K562 (cell line): ENCODE results near the gene MAGI2. TPM values are rescaled to one million over a fixed set of nuclear protein-coding genes. Genes with fewer than 3 reads are reported as not detected.

Experiments
- CHD7 ChIP-seq: fragments of 200-600 bp; sonication (generic); IDR thresholded peaks from one replicate; pipeline ENCODE4 v1.6.1; 2012; ENCODE audit warnings: mild to moderate bottlenecking, low read depth, low read length, inconsistent platforms
- CXXC5 ChIP-seq: fragments of 250-450 bp; sonication (Bioruptor Pico); IDR thresholded peaks from 2 replicates; pipeline ENCODE4 v1.8.0; 2022; ENCODE audit warnings: inconsistent platforms, mild to moderate bottlenecking, moderate library complexity
- GTF2B ChIP-seq: IDR thresholded peaks from 2 replicates; pipeline ENCODE4 v1.6.1; 2011; ENCODE audit not compliant: insufficient read length; ENCODE audit errors: extremely low read depth
- MBD1 ChIP-seq: fragments of 250-450 bp; sonication (Bioruptor Pico); IDR thresholded peaks from 2 replicates; pipeline ENCODE4 v1.8.0; 2022; ENCODE audit warnings: inconsistent platforms
- NR2C2 ChIP-seq, 2 experiments: fragments of 200-800 bp in 1 of 2; sonication (Bioruptor generic) in 1 of 2; sonication (generic) in 1 of 2; formaldehyde crosslinking in 1 of 2; IDR thresholded peaks; 2 replicates each; pipeline versions ENCODE4 v1.6.1 to v1.8.0; 2016 to 2022; ENCODE audit warnings: mild to moderate bottlenecking in 1 of 2, missing compliant biosample characterization in 1 of 2, missing genetic modification characterization in 1 of 2, missing genetic modification reagents in 1 of 2
- ZNF311 ChIP-seq: fragments of 250-450 bp; sonication (Bioruptor Pico); IDR thresholded peaks from 2 replicates; pipeline ENCODE4 v1.4.0; 2020; ENCODE audit warnings: mild to moderate bottlenecking, moderate library complexity
- ZNF398 ChIP-seq: fragments of 250-450 bp; sonication (Bioruptor Pico); IDR thresholded peaks from 2 replicates; pipeline ENCODE4 v1.8.0; 2021; ENCODE audit warnings: moderate library complexity, mild to moderate bottlenecking, inconsistent platforms
- polyA plus RNA-seq, 8 experiments: library from polyadenylated mRNA; depleted of rRNA in 4 of 8; stranded (reverse) in 5 of 8; unstranded in 3 of 8; fragments of >200 nt; fragmentation: Nextera tagmentation in 2 of 8; fragmentation: Illumina TruSeq in 1 of 8; extraction: Ambion mirVana in 2 of 8; extraction: Trizol in 1 of 8; gene quantifications; 2 replicates each; pipeline versions ENCODE4 v1.2.1 to v1.2.3, GENCODE V29; 2011 to 2014; ENCODE audit warnings: inconsistent platforms in 1 of 8, missing spikeins in 1 of 8
- total RNA-seq, 7 experiments: library from RNA; depleted of rRNA in 6 of 7; stranded (reverse); fragments of >200 nt in 6 of 7; fragmentation: Illumina TruSeq in 2 of 7; extraction: Trizol in 2 of 7; gene quantifications; 2 replicates each; pipeline versions ENCODE4 v1.2.1 to v1.2.3, GENCODE V29; 2011 to 2021; ENCODE audit warnings: low replicate concordance in 1 of 7

Gene MAGI2
- total and polyA plus RNA-seq, 9 of the 15 experiments (the other 6 are each of a cell fraction or from before 2014, with no cell fraction given), result 0.27 to 1.4 (median 0.70) TPM

GRCh38 chr7:79011921-79012320 lies 441.5 kb downstream of the MAGI2 start (continued):
- TF ChIP-seq MBD1 (CRISPR knock-in tag), result no peak
- TF ChIP-seq CXXC5 (CRISPR knock-in tag), result no peak
- TF ChIP-seq GTF2B, result no peak
- TF ChIP-seq ZNF311 (CRISPR knock-in tag), result no peak
- TF ChIP-seq NR2C2 (CRISPR knock-in tag; IDR thresholded peaks at IDR 0.05), result no peak
- TF ChIP-seq NR2C2 (tag; IDR thresholded peaks at IDR 0.05), result no peak
- no peak for TF ChIP-seq ZNF398 (CRISPR knock-in tag)
- no peak for TF ChIP-seq CHD7
- TF ChIP-seq, all 486 proteins: peak for 0
